Measurements from ENCODE around the gene S1PR5. TPM values are rescaled to one million over a fixed set of nuclear protein-coding genes. Genes with fewer than 3 reads are reported as not detected.

S1PR5 gene
- total RNA-seq, 6 experiments from 2014 or later, result 1.9 to 2.6 (median 2.4) TPM

GRCh38 chr19:10502524-10503001 is 14.7 kb downstream of the S1PR5 start:
- Mint-ChIP-seq H3K36me3 (ENCODE audit: low read depth) (peaks cover 22% of the 10 kb centered on the region; the same call in 1 of the 2 replicates), H3K27ac (peak overlapping the region; percentile 89), H3K4me1 (ENCODE audit: low read depth) (peaks cover 18% of the 10 kb centered on the region), H3K27me3 (ENCODE audit: insufficient read depth) (no peaks in the 10 kb centered on the region; the same call in 1 of the 2 replicates), H3K9me3 (no peaks in the 10 kb centered on the region), H3K4me3 (peak overlapping the region; percentile 90)
- peak; percentile 77 for DNase-seq
- TF ChIP-seq CTCF (IDR thresholded peaks at IDR 0.05), result peak; percentile 45; the same call in 1 of the 2 replicates

GRCh38 chr19:10501971-10502523 is 15.2 kb downstream of the S1PR5 start:
- H3K27me3 Mint-ChIP-seq (ENCODE audit: insufficient read depth), result no peaks in the 10 kb centered on the region; the same call in 1 of the 2 replicates
- H3K4me1 Mint-ChIP-seq (ENCODE audit: low read depth), result peaks cover 18% of the 10 kb centered on the region
- H3K4me3 Mint-ChIP-seq, result peak overlapping the region; percentile 90
- peak overlapping the region; percentile 89 for H3K27ac Mint-ChIP-seq
- H3K9me3 Mint-ChIP-seq, result no peaks in the 10 kb centered on the region
- no peak for TF ChIP-seq CTCF (IDR thresholded peaks at IDR 0.05)
- no peak for DNase-seq
- H3K36me3 Mint-ChIP-seq (ENCODE audit: low read depth), result peaks cover 22% of the 10 kb centered on the region; the same call in 1 of the 2 replicates

GRCh38 chr19:10500247-10500592 is 17.0 kb downstream of the S1PR5 start:
- Mint-ChIP-seq H3K4me3 (peak overlapping the region; percentile 61), H3K9me3 (no peaks in the 10 kb centered on the region), H3K36me3 (ENCODE audit: low read depth) (peaks cover 22% of the 10 kb centered on the region; the same call in 1 of the 2 replicates), H3K27me3 (ENCODE audit: insufficient read depth) (no peaks in the 10 kb centered on the region; the same call in 1 of the 2 replicates), H3K27ac (peak overlapping the region; percentile 50), H3K4me1 (ENCODE audit: low read depth) (peaks cover 18% of the 10 kb centered on the region)
- no peak for TF ChIP-seq CTCF (IDR thresholded peaks at IDR 0.05)
- DNase-seq, result no peak

GRCh38 chr19:10499550-10500246 is 17.5 kb downstream of the S1PR5 start:
- no peak; the same call in 1 of the 2 replicates for TF ChIP-seq CTCF (IDR thresholded peaks at IDR 0.05)
- DNase-seq, result no peak
- no peaks in the 10 kb centered on the region; the same call in 1 of the 2 replicates for H3K27me3 Mint-ChIP-seq (ENCODE audit: insufficient read depth)
- H3K9me3 Mint-ChIP-seq, result no peaks in the 10 kb centered on the region
- H3K27ac Mint-ChIP-seq, result peak overlapping the region; percentile 50
- H3K4me3 Mint-ChIP-seq, result no peak overlapping the region
- peaks cover 18% of the 10 kb centered on the region for H3K4me1 Mint-ChIP-seq (ENCODE audit: low read depth)
- H3K36me3 Mint-ChIP-seq (ENCODE audit: low read depth), result peaks cover 22% of the 10 kb centered on the region; the same call in 1 of the 2 replicates

GRCh38 chr19:10497371-10497770 is 19.9 kb downstream of the S1PR5 start:
- H3K4me1 Mint-ChIP-seq (ENCODE audit: low read depth), result peaks cover 18% of the 10 kb centered on the region
- DNase-seq, result no peak
- H3K9me3 Mint-ChIP-seq, result no peaks in the 10 kb centered on the region
- no peak overlapping the region for H3K27ac Mint-ChIP-seq
- H3K36me3 Mint-ChIP-seq (ENCODE audit: low read depth), result peaks cover 27% of the 10 kb centered on the region; the same call in 1 of the 2 replicates
- TF ChIP-seq CTCF (IDR thresholded peaks at IDR 0.05), result no peak
- H3K4me3 Mint-ChIP-seq, result no peak overlapping the region
- no peaks in the 10 kb centered on the region; the same call in 1 of the 2 replicates for H3K27me3 Mint-ChIP-seq (ENCODE audit: insufficient read depth)

Data from HFFc6 (cell line).